Liver (tissue), 9 donors: ENCODE measurements around the gene GAPDH. TPM values are rescaled to one million over a fixed set of nuclear protein-coding genes. Genes with fewer than 3 reads are reported as not detected.

Experiments used
- DNase-seq: peaks from one replicate; pipeline ENCODE4 v3.0.0-alpha.2; 2017; ENCODE audit warnings: low spot score
- H3K27ac ChIP-seq, 2 donors: one replicate each; pipeline ENCODE4 v1.7.0; 2013; ENCODE audit warnings: inconsistent platforms in 2 of 2, low read length in 2 of 2, control low read depth in 1 of 2, low read depth in 1 of 2, mild to moderate bottlenecking in 1 of 2
- H3K27me3 ChIP-seq, 4 donors: one replicate each; pipeline versions ENCODE4 v1.6.1 to v1.7.0; 2013; ENCODE audit warnings: low read length in 3 of 4, inconsistent platforms in 1 of 4, mild to moderate bottlenecking in 1 of 4, moderate library complexity in 1 of 4; ENCODE audit not compliant: control insufficient read depth in 4 of 4, insufficient read depth in 4 of 4
- H3K36me3 ChIP-seq, 4 donors: one replicate each; pipeline versions ENCODE4 v1.6.1 to v1.7.0; 2013; ENCODE audit warnings: low read length in 3 of 4, mild to moderate bottlenecking in 3 of 4, low read depth in 1 of 4, moderate library complexity in 1 of 4; ENCODE audit not compliant: control insufficient read depth in 4 of 4, insufficient read depth in 3 of 4
- H3K4me1 ChIP-seq, 4 donors: one replicate each; pipeline versions ENCODE4 v1.6.1 to v1.7.0; 2013; ENCODE audit warnings: low read length in 3 of 4, mild to moderate bottlenecking in 3 of 4, moderate library complexity in 1 of 4; ENCODE audit not compliant: control insufficient read depth in 4 of 4, insufficient read depth in 4 of 4
- H3K4me3 ChIP-seq, 3 donors: one replicate each; pipeline versions ENCODE4 v1.6.1 to v1.7.0; 2013; ENCODE audit warnings: low read length in 3 of 3, control low read depth in 1 of 3, low read depth in 1 of 3, mild to moderate bottlenecking in 1 of 3
- H3K9ac ChIP-seq, 2 donors: one replicate each; pipeline ENCODE4 v1.7.0; 2013; ENCODE audit warnings: low read length in 2 of 2, mild to moderate bottlenecking in 2 of 2, moderate library complexity in 2 of 2, control low read depth in 1 of 2, low read depth in 1 of 2
- H3K9me3 ChIP-seq, 4 donors: one replicate each; pipeline versions ENCODE4 v1.6.1 to v1.7.0; 2013; ENCODE audit warnings: low read length in 3 of 4; ENCODE audit not compliant: control insufficient read depth in 4 of 4
- ATF3 ChIP-seq: IDR thresholded peaks from 2 replicates; pipeline ENCODE4 v1.6.1; 2016; ENCODE audit warnings: antibody characterized with exemption
- CTCF ChIP-seq: fragments of 150-350 bp; IDR thresholded peaks from 2 replicates; pipeline ENCODE4 v1.5.1; 2017; ENCODE audit warnings: improper control_type of control experiment, low read depth, low read length; ENCODE audit not compliant: missing input control
- EGR1 ChIP-seq, 2 donors: IDR thresholded peaks; 2 replicates each; pipeline ENCODE4 v1.6.1; 2016 to 2018; ENCODE audit warnings: antibody characterized with exemption in 2 of 2, low read depth in 2 of 2
- FOXA1 ChIP-seq: IDR thresholded peaks from 2 replicates; pipeline ENCODE4 v1.6.1; 2016; ENCODE audit warnings: antibody characterized with exemption
- FOXA2 ChIP-seq: IDR thresholded peaks from 2 replicates; pipeline ENCODE4 v1.6.1; 2016; ENCODE audit warnings: antibody characterized with exemption
- GABPA ChIP-seq, 2 donors: IDR thresholded peaks in 1 of 2; conservative IDR thresholded peaks in 1 of 2; 2 replicates each; pipeline ENCODE4 v1.6.1; 2016; ENCODE audit warnings: antibody characterized with exemption in 2 of 2, mild to moderate bottlenecking in 1 of 2, moderate library complexity in 1 of 2
- HNF4A ChIP-seq, 2 donors: conservative IDR thresholded peaks; 2 replicates each; pipeline ENCODE4 v1.6.1; 2016; ENCODE audit warnings: antibody characterized with exemption in 2 of 2, mild to moderate bottlenecking in 2 of 2
- JUND ChIP-seq, 2 donors: IDR thresholded peaks; 2 replicates each; pipeline ENCODE4 v1.6.1; 2016; ENCODE audit warnings: antibody characterized with exemption in 2 of 2
- NR2F2 ChIP-seq: IDR thresholded peaks from 2 replicates; pipeline ENCODE4 v1.6.1; 2016; ENCODE audit warnings: antibody characterized with exemption
- RAD21 ChIP-seq, 2 donors: IDR thresholded peaks; 2 replicates each; pipeline ENCODE4 v1.6.1; 2016; ENCODE audit warnings: antibody characterized with exemption in 2 of 2, mild to moderate bottlenecking in 2 of 2
- SP1 ChIP-seq: IDR thresholded peaks from 2 replicates; pipeline ENCODE4 v1.6.1; 2018; ENCODE audit warnings: antibody characterized with exemption, mild to moderate bottlenecking
- TAF1 ChIP-seq: conservative IDR thresholded peaks from 2 replicates; pipeline ENCODE4 v1.6.1; 2016; ENCODE audit warnings: antibody characterized with exemption, mild to moderate bottlenecking
- YY1 ChIP-seq: IDR thresholded peaks from 2 replicates; pipeline ENCODE4 v1.6.1; 2016; ENCODE audit warnings: antibody characterized with exemption, mild to moderate bottlenecking
- ZBTB33 ChIP-seq: IDR thresholded peaks from 2 replicates; pipeline ENCODE4 v1.6.1; 2016; ENCODE audit warnings: antibody characterized with exemption
- WGBS: extraction: QIAGEN DNeasy Blood & Tissue Kit; methylation state at CpG from one replicate; pipeline ENCODE4 v1.1.7; 2013; 5-methylcytosine and 5-hydroxymethylcytosine counted together
- polyA plus RNA-seq, 2 donors: library from polyadenylated mRNA; stranded (reverse) in 1 of 2; unstranded in 1 of 2; fragments of 200-250 nt in 1 of 2; fragments of >200 nt in 1 of 2; fragmentation: Nextera tagmentation in 1 of 2; extraction: Ambion mirVana in 1 of 2; gene quantifications; one replicate each; pipeline versions ENCODE4 v1.2.1 to v1.2.3, GENCODE V29; 2013 to 2015
- total RNA-seq, 2 donors: library from RNA; depleted of rRNA; stranded (reverse); fragments of >200 nt; gene quantifications; one replicate each; pipeline ENCODE4 v1.2.3, GENCODE V29; 2014
- TF ChIP-seq, protein P1 (sequence below): IDR thresholded peaks from 2 replicates; pipeline ENCODE4 v1.6.1; 2016; ENCODE audit warnings: antibody characterized with exemption
- TF ChIP-seq, protein P2 (sequence below): IDR thresholded peaks from 2 replicates; pipeline ENCODE4 v1.6.1; 2016; ENCODE audit warnings: antibody characterized with exemption, mild to moderate bottlenecking
- donor health status: healthy.
- donor health status: healthy.
- donor health status: healthy.
- donor health status: healthy.
- donor health status: healthy.

The GAPDH gene
- total and polyA plus RNA-seq, 4 donors = 1,234 to 2,082 (median 1,344) TPM

- no peak for DNase-seq
- no peak overlapping the region for H3K9ac ChIP-seq
- H3K4me3 ChIP-seq = no peak overlapping the region
- H3K27ac ChIP-seq = no peak overlapping the region
- no peaks in the 10 kb centered on the region for H3K27me3 ChIP-seq
- peaks cover 3 to 26% (median 19%) of the 10 kb centered on the region in 4 donors for H3K36me3 ChIP-seq
- peaks cover 0 to 21% (median 11%) of the 10 kb centered on the region in 4 donors for H3K4me1 ChIP-seq
- no peaks in the 10 kb centered on the region for H3K9me3 ChIP-seq
- 92% methylated on average over 26 of the region's 26 CpGs for WGBS
- no peak for TF ChIP-seq YY1
- TF ChIP-seq FOXA1 = no peak
- TF ChIP-seq RAD21 (IDR thresholded peaks at IDR 0.05) = no peak
- no peak for TF ChIP-seq CTCF
- no peak for TF ChIP-seq FOXA2
- no peak for TF ChIP-seq EGR1 (IDR thresholded peaks at IDR 0.05; ENCODE audit: low read depth in 2 of 2)
- TF ChIP-seq, protein P1, sequence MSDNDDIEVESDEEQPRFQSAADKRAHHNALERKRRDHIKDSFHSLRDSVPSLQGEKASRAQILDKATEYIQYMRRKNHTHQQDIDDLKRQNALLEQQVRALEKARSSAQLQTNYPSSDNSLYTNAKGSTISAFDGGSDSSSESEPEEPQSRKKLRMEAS = no peak
- no peak for TF ChIP-seq SP1
- TF ChIP-seq, protein P2, sequence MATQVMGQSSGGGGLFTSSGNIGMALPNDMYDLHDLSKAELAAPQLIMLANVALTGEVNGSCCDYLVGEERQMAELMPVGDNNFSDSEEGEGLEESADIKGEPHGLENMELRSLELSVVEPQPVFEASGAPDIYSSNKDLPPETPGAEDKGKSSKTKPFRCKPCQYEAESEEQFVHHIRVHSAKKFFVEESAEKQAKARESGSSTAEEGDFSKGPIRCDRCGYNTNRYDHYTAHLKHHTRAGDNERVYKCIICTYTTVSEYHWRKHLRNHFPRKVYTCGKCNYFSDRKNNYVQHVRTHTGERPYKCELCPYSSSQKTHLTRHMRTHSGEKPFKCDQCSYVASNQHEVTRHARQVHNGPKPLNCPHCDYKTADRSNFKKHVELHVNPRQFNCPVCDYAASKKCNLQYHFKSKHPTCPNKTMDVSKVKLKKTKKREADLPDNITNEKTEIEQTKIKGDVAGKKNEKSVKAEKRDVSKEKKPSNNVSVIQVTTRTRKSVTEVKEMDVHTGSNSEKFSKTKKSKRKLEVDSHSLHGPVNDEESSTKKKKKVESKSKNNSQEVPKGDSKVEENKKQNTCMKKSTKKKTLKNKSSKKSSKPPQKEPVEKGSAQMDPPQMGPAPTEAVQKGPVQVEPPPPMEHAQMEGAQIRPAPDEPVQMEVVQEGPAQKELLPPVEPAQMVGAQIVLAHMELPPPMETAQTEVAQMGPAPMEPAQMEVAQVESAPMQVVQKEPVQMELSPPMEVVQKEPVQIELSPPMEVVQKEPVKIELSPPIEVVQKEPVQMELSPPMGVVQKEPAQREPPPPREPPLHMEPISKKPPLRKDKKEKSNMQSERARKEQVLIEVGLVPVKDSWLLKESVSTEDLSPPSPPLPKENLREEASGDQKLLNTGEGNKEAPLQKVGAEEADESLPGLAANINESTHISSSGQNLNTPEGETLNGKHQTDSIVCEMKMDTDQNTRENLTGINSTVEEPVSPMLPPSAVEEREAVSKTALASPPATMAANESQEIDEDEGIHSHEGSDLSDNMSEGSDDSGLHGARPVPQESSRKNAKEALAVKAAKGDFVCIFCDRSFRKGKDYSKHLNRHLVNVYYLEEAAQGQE = no peak
- TF ChIP-seq ATF3 = no peak
- TF ChIP-seq HNF4A (conservative IDR thresholded peaks at IDR 0.05) = no peak
- no peak for TF ChIP-seq ZBTB33
- TF ChIP-seq NR2F2 = no peak
- TF ChIP-seq TAF1 = no peak
- no peak for TF ChIP-seq GABPA (IDR thresholded peaks at IDR 0.05 in 1 of 2, conservative IDR thresholded peaks at IDR 0.05 in 1 of 2)
- TF ChIP-seq JUND (IDR thresholded peaks at IDR 0.05) = no peak
Observed at GRCh38 chr12:6548556-6548955, 14.2 kb downstream of the GAPDH start.
